Measurements from ENCODE around the gene APOBEC3C. TPM values are rescaled to one million over a fixed set of nuclear protein-coding genes. Genes with fewer than 3 reads are reported as not detected.
"Not testable (repeated sequence)": the region's sequence is repeated elsewhere in the genome, so short reads cannot be mapped to it uniquely, and the experiment has no call there.

The APOBEC3C gene
- total and polyA plus RNA-seq, 8 donors: 22.3 to 36.1 (median 26.4) TPM

- H3K36me3 ChIP-seq: peaks cover 0 to 12% of the 10 kb centered on the region in 2 donors
- no peaks in the 10 kb centered on the region for H3K27me3 ChIP-seq
- no peak for TF ChIP-seq CTCF (IDR thresholded peaks at IDR 0.05)
- ATAC-seq (no peak), DNase-seq (no peak)
- H3K4me3 ChIP-seq: no peak overlapping the region
- H3K9me3 ChIP-seq: no peaks in the 10 kb centered on the region
- intact Hi-C loops (cut with DNase I): no loop called here
- H3K27ac ChIP-seq: no peak overlapping the region
- peaks cover 0 to 9% of the 10 kb centered on the region in 2 donors for H3K4me1 ChIP-seq
Observed at GRCh38 chr22:39026509-39027150, 12.6 kb downstream of the APOBEC3C start.

DNA sequence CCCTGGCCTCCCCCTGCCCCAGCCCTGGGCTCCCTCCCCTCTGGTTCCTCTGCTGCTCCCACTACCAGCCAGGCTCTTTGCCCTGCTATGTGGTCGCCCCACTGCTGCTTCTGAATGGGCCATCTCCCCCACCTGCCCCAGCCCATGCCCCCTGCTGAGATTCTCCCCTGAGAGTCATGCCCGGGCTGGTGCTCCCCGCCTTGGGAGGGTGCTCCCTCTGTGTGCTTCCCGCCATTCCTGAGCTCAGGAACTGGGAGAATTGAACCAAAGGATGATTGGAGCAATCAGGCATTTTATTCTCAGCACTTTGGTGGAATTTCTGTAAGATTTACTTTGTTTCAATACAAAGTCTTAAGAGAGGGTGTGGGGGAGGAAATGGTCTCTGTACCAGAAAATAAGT, 13.7 kb downstream of the APOBEC3C start:
- Histone ChIP-seq H3K36me3 (peaks cover 0 to 12% of the 10 kb centered on the region in 2 donors), H3K27ac (no peak overlapping the region), H3K4me1 (no peaks in the 10 kb centered on the region), H3K27me3 (no peaks in the 10 kb centered on the region), H3K9me3 (no peaks in the 10 kb centered on the region), H3K4me3 (no peak overlapping the region)
- ATAC-seq (no peak), DNase-seq (no peak)
- intact Hi-C loops (cut with DNase I): no loop called here
- no peak for TF ChIP-seq CTCF (IDR thresholded peaks at IDR 0.05)

- DNase-seq (no peak), ATAC-seq (no peak)
- intact Hi-C loops (cut with DNase I): no loop called here
- Histone ChIP-seq H3K9me3 (no peaks in the 10 kb centered on the region), H3K4me1 (no peaks in the 10 kb centered on the region), H3K4me3 (no peak overlapping the region), H3K27ac (no peak overlapping the region), H3K27me3 (no peaks in the 10 kb centered on the region), H3K36me3 (peaks cover 0 to 12% of the 10 kb centered on the region in 2 donors)
- no peak for TF ChIP-seq CTCF (IDR thresholded peaks at IDR 0.05)
Observed at GRCh38 chr22:39028281-39028680, 14.2 kb downstream of the APOBEC3C start.

DNA sequence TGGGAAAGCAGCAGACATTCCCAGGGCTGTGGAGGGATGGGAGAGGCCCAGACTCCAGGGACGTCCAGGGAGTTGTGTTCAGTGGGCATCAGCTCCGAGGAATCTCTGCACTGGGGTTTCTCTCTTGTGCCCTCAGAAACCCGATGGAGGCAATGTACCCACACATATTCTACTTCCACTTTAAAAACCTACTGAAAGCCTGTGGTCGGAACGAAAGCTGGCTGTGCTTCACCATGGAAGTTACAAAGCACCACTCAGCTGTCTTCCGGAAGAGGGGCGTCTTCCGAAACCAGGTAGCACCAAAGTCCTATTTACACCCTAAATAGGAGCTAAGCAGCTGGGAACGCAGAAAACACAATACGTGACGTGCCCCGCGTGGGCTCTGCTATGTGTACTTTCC, 15.2 kb downstream of the APOBEC3C start:
- H3K27ac ChIP-seq: no peak overlapping the region
- intact Hi-C loops (cut with DNase I): no loop called here
- H3K4me3 ChIP-seq: no peak overlapping the region
- TF ChIP-seq CTCF (IDR thresholded peaks at IDR 0.05): no peak
- DNase-seq (no peak), ATAC-seq (no peak)
- H3K4me1 ChIP-seq: no peaks in the 10 kb centered on the region
- no peaks in the 10 kb centered on the region for H3K9me3 ChIP-seq
- peaks cover 0 to 4% of the 10 kb centered on the region in 2 donors for H3K36me3 ChIP-seq
- H3K27me3 ChIP-seq: no peaks in the 10 kb centered on the region

- H3K4me3 ChIP-seq: no peak overlapping the region
- DNase-seq (no peak), ATAC-seq (no peak)
- no peaks in the 10 kb centered on the region for H3K9me3 ChIP-seq
- H3K36me3 ChIP-seq: no peaks in the 10 kb centered on the region
- TF ChIP-seq CTCF (IDR thresholded peaks at IDR 0.05): no peak
- H3K4me1 ChIP-seq: no peaks in the 10 kb centered on the region
- no peaks in the 10 kb centered on the region for H3K27me3 ChIP-seq
- intact Hi-C loops (cut with DNase I): no loop called here
- H3K27ac ChIP-seq: no peak overlapping the region
Observed at GRCh38 chr22:39030705-39031104, 16.6 kb downstream of the APOBEC3C start.

DNA sequence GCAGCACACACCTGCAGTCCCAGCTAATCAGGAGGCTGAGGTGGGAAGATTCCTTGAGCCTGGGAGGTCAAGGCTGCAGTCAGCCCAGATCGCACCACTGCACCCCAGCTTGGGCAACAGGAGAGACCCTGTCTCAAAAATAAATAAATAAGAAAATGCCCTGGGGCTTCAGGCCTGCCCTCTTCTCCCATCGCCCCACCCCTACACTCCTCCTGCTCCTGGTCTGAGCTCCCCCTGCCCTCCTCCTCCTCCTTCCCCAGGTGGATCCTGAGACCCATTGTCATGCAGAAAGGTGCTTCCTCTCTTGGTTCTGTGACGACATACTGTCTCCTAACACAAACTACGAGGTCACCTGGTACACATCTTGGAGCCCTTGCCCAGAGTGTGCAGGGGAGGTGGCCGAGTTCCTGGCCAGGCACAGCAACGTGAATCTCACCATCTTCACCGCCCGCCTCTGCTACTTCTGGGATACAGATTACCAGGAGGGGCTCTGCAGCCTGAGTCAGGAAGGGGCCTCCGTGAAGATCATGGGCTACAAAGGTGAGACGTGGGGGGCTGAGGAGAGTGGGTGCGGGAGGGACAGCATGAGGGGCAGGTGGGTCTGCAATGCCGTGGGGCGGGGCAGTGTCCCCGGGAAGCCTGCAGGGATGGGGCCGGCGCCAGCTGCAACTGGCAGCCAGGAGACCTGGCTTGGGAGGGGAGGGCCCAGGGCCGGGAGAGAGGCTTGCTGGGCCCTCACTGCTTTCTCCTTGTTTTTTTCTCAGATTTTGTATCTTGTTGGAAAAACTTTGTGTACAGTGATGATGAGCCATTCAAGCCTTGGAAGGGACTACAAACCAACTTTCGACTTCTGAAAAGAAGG, 17.6 kb downstream of the APOBEC3C start:
- H3K4me1 ChIP-seq; H3K36me3 ChIP-seq; H3K4me3 ChIP-seq; H3K9me3 ChIP-seq; H3K27me3 ChIP-seq; DNase-seq; H3K27ac ChIP-seq; ATAC-seq; intact Hi-C loops (cut with DNase I): not testable (repeated sequence)

GRCh38 chr22:39037071-39037470, 23.0 kb downstream of the APOBEC3C start:
- intact Hi-C loops (cut with DNase I): not testable (repeated sequence)

More at GRCh38 chr22:39037071-39037470, 23.0 kb downstream of the APOBEC3C start:
- H3K27me3 ChIP-seq, H3K27ac ChIP-seq, ATAC-seq, H3K4me3 ChIP-seq, H3K36me3 ChIP-seq, DNase-seq, H3K9me3 ChIP-seq: not testable (repeated sequence)
- H3K4me1 ChIP-seq: peaks cover 9 to 16% of the 10 kb centered on the region in 2 donors

Measured in left lung (tissue), 10 donors.